Inferior parietal cortex (tissue), 1 donor: ENCODE measurements around the gene INSR.
"Not testable (repeated sequence)": the region's sequence is repeated elsewhere in the genome, so short reads cannot be mapped to it uniquely, and the experiment has no call there.

Experiments used
- DNase-seq: peaks from one replicate; pipeline ENCODE4 v3.0.0-alpha.2; 2016; ENCODE audit errors: extremely low spot score

INSR gene

DNA sequence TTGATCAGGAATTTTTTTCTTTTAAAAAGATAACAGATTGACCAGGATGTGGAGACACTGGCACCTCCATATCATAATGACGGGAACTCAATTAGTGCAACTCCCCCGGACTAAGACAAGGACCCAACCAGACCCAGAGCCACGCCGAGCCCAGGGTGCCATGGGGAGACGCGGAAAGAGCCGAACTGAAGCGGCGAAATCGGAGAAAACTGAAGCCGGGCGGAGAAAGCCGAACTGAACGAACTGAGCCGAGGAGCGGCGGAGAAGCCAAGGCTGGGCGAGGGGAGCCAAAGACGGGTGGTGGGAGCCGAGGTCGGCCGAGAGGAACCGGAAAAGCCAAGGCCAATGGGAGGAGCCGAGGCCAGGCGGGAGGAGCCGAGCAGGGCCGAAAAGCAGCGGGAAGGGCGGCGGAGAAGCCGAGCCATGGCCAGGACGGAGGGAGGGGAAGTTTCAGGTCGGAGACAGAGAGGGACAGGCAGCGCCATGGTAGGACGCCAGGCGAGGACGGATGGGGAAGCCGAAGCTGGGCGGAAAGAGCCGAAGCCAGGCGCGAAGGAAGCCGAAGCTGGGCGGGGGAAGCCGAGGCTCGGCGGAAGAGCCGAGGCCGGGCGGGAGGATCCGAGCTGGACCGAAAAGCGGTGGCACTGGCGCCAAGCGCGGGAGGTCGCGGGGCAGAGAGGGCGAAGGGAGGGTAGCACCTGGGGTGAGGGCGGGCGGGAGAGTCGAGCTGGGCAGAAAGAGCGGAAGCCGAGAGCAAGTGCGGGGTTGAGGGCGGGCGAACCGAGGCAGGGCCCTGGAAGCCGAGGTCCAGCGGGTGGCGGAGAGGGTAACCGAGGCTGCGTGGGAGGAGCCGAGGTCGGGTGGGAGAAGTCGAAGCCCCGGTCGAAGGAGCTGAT, 195.3 kb downstream of the INSR start:
- peak; percentile 88 for DNase-seq

DNA sequence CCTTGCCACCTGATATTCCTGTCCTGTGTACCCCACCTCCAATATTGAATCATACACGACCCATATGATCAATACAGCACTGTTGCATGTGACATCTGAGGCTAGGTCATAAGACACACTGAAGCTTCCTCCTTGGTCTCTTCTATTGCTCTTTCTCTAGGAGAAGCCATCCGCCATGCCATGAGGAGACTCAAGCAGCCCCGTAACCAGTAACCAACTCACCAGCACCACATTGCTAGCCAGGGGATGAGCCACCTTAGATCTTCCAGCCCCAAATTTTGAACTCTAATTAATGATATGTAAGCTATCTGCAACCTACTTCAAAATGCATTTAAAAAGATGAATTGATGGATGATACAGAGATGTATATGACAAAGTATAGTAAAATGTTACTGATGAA, 196.1 kb downstream of the INSR start:
- DNase-seq = no peak

DNA sequence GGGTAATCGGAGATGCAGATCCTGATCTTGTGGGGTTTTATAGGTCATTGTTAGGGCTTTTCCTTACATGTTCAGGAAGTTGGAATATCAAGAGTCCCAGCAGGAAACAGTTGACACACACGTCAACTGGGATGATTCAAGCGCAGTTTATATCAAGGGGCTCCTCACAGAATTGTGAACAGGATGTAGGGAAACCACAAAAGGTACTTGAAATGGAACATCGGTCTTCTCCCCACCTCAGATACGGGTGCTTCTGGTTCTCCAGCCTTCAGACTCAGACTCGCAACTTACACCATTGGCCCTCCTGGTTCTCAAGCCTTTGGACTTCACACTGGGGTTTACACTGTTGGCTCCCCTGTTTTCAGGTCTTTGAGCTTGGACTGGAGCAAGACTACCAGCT, 205.2 kb downstream of the INSR start:
- DNase-seq = no peak

DNA sequence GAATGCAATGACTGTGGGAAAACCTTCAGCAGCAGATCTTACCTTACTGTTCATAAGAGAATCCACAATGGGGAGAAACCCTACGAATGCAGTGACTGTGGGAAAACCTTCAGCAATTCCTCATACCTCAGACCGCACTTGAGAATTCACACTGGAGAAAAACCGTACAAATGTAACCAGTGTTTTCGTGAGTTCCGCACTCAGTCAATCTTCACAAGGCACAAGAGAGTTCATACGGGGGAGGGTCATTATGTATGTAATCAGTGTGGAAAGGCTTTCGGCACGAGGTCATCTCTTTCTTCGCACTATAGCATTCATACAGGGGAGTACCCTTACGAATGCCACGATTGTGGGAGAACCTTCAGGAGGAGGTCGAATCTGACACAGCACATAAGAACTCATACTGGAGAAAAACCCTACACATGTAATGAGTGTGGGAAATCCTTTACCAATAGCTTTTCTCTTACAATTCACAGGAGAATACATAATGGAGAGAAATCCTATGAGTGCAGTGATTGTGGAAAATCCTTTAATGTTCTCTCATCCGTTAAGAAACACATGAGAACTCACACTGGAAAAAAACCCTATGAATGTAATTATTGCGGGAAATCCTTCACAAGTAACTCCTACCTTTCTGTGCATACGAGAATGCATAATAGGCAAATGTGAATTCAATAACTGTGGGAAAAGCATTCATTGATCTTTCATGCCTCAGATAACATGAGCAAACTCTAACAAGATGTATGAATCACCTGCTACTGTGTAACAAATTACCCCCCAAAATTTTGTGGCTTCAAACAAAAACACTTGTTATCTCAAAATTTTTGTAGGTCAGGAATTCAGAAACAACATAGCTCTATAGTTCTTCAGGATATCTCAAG, 210.9 kb downstream of the INSR start:
- no peak for DNase-seq

DNA sequence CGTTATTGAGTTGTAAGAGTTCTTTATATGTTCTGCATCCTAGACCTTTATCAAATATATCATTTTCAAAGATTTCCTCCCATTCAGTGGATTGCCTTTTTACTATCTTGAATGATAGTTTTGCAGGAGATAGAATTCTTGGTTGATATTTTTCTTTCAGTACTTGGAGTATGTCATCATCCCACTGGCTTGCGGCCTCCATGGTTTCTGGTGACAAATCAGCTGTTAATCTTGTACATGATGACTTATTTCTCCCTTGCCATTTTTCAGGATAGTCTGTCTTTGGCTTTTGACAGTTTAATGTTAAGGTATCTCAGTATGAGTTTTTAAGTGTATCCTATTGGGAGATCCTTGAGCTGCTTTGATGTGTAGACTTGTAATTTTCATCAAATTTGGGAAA, 216.2 kb downstream of the INSR start:
- DNase-seq = no peak

DNA sequence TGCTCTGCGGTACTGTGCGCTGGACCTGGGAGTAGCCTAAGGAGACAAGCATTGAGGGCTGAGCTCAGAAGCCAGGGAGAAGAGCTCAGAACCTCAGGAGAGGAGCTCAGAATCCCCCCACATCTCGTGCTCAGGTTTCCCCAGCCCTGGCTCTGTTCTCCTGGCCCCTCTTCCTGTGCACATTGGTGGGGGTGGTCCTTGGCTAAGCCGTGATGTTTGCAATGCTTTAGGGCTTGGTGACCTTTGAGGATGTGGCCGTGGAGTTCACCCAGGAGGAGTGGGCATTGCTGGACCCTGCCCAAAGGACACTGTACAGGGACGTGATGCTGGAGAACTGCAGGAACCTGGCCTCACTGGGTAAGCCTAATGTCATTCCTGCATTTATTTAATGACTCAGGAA, 218.1 kb downstream of the INSR start:
- DNase-seq = no peak

DNA sequence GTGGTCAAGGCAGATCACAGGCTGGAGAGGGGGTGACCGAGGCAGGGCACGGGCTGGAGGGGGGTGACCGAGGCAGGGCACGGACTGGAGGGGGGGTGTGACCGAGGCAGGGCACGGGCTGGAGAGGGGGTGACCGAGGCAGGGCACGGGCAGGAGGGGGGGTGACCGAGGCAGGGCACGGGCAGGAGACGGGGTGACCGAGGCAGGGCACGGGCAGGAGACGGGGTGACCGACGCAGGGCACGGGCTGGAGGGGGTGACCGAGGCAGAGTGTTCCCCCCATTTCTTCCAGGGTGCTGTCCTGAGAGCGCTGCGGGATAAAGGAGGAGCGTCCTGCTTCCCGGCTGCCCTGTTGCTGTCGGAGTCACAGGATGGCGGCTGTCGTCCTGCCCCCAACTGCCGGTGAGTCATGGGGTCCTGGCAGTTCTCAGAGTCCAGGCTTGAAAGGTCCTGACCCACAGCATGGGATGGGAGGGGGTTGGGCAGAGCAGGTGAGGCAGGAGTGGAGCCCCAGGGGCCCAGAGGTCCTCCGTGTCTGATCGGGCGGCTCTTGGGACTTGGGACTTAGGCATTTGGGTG, 219.4 kb downstream of the INSR start:
- no peak for DNase-seq

DNA sequence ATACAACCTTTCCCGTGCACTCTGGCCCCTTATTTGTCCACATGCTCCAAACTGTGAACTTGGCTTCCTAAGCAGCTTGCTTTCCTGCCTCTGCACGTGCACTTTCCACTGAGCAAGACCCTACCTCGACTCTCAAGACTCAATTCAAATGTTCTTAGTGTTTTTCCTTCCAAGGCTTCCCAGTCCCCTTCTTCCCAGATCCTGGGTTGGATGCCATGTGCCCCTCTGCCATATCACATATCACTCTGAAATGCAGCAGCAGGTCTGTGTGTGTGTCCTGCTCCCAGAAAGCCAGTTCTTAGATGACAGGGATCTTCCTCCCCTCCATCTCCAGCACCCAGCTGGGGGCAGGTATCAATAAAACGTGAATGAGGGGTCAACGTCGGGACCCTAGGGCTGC, 221.7 kb downstream of the INSR start:
- DNase-seq = no peak

DNA sequence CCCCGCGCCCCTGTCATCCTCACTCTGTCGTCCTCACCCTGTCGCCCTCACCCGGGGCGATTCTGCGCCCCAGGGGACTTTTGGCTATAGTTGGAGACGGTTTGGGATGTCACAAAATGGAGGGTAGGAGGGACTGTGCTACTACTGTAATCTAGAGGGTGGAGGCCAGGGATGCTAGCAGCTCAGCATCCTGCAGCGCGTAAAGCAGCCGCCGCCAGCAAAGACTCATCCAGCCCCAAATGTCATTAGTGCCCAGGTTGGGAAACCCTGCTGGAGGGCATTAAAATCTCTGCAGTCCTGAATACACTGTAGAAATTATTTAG, 224.3 kb downstream of the INSR start:
- no peak for DNase-seq

DNA sequence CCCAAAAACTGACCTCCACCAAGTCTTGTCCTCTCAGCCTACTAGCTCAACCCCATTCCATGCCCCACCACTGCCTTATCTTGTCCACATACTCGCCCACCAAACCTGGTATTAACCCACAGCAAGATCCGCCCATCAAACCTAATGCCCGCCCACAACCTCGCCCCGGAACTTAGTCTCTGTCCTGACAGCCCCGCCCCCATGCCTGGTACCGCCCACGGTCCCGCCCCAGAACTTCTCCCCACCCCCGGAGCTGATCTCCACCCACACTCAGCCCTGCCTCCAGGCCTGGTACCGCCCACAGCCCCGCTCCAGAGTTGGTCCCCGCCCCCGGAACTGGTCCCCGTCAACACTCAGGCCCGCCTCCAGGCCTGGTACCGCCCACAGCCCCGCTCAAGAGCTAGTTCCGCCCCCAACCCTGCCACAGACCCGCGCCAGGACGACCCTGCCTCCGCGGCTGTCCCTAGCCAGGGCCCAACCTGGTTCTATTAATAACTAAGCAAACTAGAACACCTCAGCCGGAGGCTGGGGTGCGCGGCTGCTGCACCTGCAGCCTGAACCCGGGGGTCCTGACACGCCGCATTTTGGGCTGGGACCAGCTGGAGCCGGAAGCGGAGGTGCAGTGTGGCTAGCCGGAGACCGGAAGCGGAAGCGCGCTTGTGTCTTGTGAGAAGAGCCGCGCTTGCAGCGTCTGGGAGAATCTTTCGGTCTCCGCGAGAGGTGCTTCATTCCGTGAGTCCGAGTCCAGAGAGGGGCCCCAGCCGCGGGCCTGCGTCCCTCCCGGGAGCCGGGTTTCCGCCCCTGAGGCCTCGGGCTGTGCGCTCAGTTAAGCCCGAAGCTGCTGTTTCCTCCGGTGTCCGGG, 224.9 kb downstream of the INSR start, which contains the start of gene ZNF557:
Gene ZNF557, plus strand, starts transcription at position 662 of the 862 bp plus-strand sequence. CDS start 5,372 bp downstream, outside the sequence.
- DNase-seq = peak; percentile 93

DNA sequence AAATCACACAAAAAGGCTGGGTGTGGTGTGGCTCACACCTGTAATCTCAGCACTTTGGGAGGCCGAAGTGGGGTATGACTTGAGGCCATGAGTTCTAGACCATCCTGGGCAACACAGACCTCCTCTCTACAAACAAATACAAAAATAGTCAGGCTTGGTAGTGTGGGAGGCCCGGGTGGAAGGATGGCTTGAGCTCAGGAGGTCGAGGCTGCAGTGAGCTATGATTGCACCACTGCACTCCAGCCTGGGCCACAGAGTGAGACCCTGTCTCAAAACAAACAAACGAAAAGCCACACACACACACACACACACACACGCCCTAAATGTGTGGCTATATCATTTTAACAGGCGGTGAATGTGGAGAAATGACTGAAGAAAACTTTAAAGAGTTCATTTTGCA, 225.6 kb downstream of the INSR start:
- no peak for DNase-seq

DNA sequence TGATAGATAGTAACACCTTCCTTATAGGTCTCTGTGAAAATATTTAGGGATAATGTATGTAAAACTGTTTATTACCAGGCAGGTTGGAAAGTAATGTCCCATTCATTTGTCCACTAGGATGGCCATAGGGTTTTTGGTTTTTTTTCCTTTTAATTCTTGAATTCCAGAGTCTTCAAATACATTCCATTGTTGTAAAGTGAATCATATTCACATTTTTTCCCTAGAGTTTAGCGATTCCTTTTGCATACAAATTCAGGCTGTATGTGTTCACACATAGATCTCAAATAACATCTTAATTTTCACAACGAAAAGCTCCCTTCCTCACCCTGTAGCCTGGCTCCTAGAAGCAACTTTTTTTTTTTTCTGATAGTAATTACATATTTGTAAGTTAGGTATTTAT, 226.5 kb downstream of the INSR start:
- no peak for DNase-seq

DNA sequence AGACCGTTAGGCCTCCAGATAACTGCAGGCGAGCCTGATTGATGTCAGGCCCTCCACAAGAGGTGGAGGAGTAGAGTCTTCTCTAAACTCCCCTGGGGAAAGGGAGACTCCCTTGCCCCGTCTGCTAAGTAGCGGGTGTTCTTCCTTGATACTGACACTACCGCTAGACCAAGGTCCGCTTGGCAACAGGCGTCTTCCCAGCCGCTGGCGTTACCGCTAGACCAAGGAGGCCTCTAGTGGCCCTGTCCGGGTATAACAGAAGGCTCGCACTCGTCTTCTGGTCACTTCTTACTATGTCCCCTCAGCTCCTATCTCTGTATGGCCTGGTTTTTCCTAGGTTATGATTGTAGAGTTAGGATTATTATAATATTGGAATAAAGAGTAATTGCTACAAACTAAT, 227.1 kb downstream of the INSR start:
- not testable (repeated sequence) for DNase-seq

DNA sequence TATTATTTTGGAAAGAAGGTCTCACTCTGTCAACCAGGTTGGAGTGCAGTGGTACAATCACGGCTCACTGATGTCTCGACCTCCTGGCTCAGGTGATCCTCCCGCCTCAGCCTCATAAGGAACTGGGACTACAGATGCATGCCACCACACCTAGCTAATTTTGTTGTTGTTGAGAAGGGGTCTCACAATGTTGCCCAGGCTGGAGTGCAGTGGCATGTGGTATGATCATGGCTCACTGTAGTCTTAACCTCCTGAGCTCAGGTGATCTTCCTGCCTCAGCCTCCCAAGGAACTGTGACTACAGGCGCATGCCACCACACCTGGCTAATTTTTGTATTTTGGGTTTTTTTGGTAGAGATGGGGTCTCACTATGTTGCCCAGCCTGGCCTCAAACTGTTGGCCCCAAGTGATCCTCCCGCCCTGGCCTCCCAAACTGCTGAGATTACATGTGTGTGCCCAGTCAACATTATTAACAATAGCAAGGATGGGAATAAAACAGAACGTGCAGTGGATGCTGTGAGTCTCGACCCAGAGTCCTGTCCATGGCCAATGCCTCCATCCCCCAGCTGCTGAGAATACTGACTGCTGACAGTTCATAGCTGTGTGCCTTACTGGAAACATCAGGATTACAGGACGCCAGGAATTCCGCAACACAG, 230.3 kb downstream of the INSR start:
- DNase-seq = no peak

DNA sequence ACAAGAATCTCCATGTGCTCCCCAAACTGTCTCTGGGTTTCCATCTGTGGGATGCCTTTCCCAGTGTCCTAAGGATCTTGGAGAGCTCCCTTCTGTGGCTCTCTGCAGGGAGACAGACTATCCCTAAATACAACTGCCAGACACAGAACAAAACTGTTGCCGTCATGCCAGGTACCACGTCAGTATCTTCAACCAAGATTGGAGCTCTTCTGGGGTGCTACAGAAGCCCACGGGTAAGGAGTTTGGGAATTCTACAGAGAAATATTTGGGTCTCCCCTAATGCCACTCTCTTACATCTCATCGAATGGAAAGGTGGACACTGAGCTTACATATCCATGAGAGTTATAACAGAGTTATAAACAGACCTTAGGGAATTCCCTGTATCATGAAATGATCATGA, 230.9 kb downstream of the INSR start:
- DNase-seq = no peak
